Thyroid gland (tissue), 4 donors: ENCODE results near the gene ARMC3. TPM values are rescaled to one million over a fixed set of nuclear protein-coding genes. Genes with fewer than 3 reads are reported as not detected.

Experiments
- DNase-seq, 2 donors: peaks; one replicate each; pipeline ENCODE4 v3.0.0-alpha.2; 2019
- H3K27ac ChIP-seq, 3 donors: fragments of 200-600 bp; sonication (generic); 1 replicate in 2 of 3; 2 replicates in 1 of 3; pipeline ENCODE4 v1.5.1; 2016 to 2019; ENCODE audit warnings: mild to moderate bottlenecking in 1 of 3, moderate library complexity in 1 of 3
- H3K27me3 ChIP-seq: fragments of 200-600 bp; sonication (generic); one replicate; pipeline ENCODE4 v1.5.1; 2019
- H3K36me3 ChIP-seq, 2 donors: fragments of 200-600 bp; sonication (generic); one replicate each; pipeline ENCODE4 v1.5.1; 2016 to 2019
- H3K4me1 ChIP-seq, 2 donors: fragments of 200-600 bp; sonication (generic); one replicate each; pipeline ENCODE4 v1.5.1; 2017 to 2019
- H3K4me3 ChIP-seq, 3 donors: fragments of 200-600 bp; sonication (generic); replicated peaks in 1 of 3; 1 replicate in 2 of 3; 2 replicates in 1 of 3; pipeline ENCODE4 v1.5.1; 2016; ENCODE audit warnings: mild to moderate bottlenecking in 1 of 3
- H3K9me3 ChIP-seq: fragments of 200-600 bp; sonication (generic); one replicate; pipeline ENCODE4 v1.5.1; 2017
- POLR2A ChIP-seq, 2 donors: fragments of 450-650 bp; IDR thresholded peaks; one replicate each; pipeline ENCODE4 v1.6.1; 2017; ENCODE audit warnings: antibody characterized with exemption in 2 of 2, mild to moderate bottlenecking in 2 of 2, moderate library complexity in 1 of 2
- WGBS, 2 donors: methylation state at CpG; one replicate each; pipeline ENCODE4 v1.1.5; 2017; 5-methylcytosine and 5-hydroxymethylcytosine counted together
- intact Hi-C: fragments of 100-400 bp; cut with DNase I; formaldehyde crosslinking; loops from one replicate; pipeline ENCODE4 v1.15.1; 2023
- total RNA-seq, 4 donors: library from RNA; depleted of rRNA; stranded (reverse); fragments of >200 nt; gene quantifications; one replicate each; pipeline ENCODE4 v1.2.3, GENCODE V29; 2016
- TF ChIP-seq, protein P1 (sequence below), 6 experiments: fragments of 200-600 bp in 3 of 6; fragments of 450-650 bp in 3 of 6; sonication (generic) in 3 of 6; IDR thresholded peaks; one replicate each; pipeline ENCODE4 v1.5.1; 2016 to 2019; ENCODE audit warnings: antibody characterized with exemption in 6 of 6, mild to moderate bottlenecking in 2 of 6, inconsistent platforms in 1 of 6, moderate library complexity in 1 of 6

Gene ARMC3, protein sequence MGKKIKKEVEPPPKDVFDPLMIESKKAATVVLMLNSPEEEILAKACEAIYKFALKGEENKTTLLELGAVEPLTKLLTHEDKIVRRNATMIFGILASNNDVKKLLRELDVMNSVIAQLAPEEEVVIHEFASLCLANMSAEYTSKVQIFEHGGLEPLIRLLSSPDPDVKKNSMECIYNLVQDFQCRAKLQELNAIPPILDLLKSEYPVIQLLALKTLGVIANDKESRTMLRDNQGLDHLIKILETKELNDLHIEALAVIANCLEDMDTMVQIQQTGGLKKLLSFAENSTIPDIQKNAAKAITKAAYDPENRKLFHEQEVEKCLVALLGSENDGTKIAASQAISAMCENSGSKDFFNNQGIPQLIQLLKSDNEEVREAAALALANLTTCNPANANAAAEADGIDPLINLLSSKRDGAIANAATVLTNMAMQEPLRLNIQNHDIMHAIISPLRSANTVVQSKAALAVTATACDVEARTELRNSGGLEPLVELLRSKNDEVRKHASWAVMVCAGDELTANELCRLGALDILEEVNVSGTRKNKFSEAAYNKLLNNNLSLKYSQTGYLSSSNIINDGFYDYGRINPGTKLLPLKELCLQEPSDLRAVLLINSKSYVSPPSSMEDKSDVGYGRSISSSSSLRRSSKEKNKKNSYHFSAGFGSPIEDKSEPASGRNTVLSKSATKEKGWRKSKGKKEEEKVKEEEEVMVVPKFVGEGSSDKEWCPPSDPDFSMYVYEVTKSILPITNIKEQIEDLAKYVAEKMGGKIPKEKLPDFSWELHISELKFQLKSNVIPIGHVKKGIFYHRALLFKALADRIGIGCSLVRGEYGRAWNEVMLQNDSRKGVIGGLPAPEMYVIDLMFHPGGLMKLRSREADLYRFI
- total RNA-seq: under 1 TPM; 0.13 to 0.73 (median 0.51) TPM

DNA sequence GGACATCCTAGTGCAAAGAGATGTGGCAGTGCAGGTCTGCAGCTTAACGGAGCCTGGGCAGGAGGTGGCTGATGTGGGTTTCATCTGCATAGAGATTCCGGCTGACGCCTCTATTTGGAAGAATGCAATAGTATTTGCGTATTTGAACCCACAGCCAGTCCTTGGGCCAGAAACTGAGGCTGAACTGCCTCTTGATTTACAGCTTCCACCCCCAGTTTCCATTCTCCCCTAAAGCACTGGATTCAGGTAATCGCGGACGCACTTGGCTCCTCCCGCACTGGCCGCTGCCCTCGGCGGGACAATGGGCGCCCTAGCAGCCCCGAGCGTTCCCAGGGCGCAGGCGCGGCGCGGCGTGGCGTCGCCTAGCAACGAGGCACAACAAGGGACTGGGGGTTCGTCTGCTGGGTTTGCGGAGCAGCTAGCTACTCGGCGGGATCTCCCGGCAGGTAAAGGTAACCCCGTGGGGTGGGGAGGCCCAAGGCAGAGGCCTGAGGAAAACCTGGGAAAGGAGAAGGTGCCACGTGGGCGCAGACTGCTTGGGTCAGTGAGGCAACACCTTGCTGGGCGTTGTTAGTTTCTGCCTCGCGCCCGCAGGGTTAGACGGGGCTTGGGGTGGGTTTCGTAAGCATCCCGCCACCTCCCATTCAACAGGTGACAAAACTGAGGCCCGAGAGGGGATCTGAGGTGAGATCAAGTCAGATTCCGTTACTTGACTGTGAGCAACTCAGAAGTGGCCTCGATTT, at the start of gene ARMC3:
Gene ARMC3, plus strand, starts transcription at position 393 of the 743 bp plus-strand sequence. CDS start 3,944 bp downstream, outside the sequence.
- Histone ChIP-seq H3K36me3 (no peaks in the 10 kb centered on the region), H3K27me3 (no peaks in the 10 kb centered on the region), H3K4me1 (peaks cover 0 to 5% of the 10 kb centered on the region in 2 donors), H3K27ac (no peak within 1 kb of the TSS), H3K4me3 (peak within 1 kb of the TSS in 2 of 3 donors; percentile 15 to 16), H3K9me3 (no peaks in the 10 kb centered on the region)
- WGBS, 2 donors: 13% methylated on average over 39 to 40 of the region's 41 CpGs
- intact Hi-C loops: no loop called here
- no peak for TF ChIP-seq POLR2A (IDR thresholded peaks at IDR 0.05)
- TF ChIP-seq, protein P1, sequence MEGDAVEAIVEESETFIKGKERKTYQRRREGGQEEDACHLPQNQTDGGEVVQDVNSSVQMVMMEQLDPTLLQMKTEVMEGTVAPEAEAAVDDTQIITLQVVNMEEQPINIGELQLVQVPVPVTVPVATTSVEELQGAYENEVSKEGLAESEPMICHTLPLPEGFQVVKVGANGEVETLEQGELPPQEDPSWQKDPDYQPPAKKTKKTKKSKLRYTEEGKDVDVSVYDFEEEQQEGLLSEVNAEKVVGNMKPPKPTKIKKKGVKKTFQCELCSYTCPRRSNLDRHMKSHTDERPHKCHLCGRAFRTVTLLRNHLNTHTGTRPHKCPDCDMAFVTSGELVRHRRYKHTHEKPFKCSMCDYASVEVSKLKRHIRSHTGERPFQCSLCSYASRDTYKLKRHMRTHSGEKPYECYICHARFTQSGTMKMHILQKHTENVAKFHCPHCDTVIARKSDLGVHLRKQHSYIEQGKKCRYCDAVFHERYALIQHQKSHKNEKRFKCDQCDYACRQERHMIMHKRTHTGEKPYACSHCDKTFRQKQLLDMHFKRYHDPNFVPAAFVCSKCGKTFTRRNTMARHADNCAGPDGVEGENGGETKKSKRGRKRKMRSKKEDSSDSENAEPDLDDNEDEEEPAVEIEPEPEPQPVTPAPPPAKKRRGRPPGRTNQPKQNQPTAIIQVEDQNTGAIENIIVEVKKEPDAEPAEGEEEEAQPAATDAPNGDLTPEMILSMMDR (IDR thresholded peaks at IDR 0.05): no peak
- DNase-seq: peak; percentile 57 to 60

DNA sequence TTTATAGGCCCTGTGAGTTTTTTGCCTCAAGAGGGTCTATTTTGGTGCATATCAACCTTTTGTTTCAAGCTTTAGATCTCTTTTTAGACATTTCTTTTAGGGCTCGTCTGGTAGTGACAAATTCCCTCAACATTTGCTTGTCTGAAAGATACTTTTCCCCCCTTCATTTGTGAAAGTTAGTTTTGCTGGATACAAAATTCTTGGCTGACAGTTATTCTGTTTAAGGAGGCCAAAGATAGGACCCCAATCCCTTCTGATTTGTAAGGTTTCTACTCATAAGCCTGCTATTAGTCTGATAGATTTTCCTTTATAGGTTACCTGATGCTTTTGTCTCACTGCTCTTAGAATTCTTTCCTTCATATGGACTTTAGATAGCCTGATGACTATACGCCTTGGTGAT, 36.1 kb upstream of the ARMC3 start:
- H3K27me3 ChIP-seq: no peaks in the 10 kb centered on the region
- WGBS, 2 donors: 83 to 86% methylated on average over 2 of the region's 2 CpGs
- no peak overlapping the region for H3K27ac ChIP-seq

DNA sequence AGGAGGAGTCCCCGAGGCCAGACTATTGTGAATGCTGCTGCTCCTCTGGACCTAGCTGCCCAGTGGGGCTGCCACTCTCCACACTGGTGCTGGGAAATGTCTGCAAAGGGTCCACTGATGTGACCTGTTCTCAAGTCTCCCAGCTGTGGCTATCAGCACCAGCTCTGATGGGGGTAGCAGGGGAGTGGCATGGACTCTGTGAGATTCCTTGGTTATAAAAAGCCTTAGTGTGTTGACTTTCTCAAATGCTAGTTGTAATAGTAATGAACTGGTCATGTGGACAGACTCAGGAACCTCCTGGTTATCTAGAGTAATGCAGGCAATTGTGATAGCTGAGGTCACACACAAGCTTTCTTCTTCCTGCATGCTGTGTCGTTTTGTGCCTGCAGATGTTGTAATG, 34.1 kb upstream of the ARMC3 start:
- no peak for DNase-seq
- no peaks in the 10 kb centered on the region for H3K27me3 ChIP-seq
- TF ChIP-seq POLR2A (IDR thresholded peaks at IDR 0.05): no peak
- TF ChIP-seq, protein P1 (IDR thresholded peaks at IDR 0.05): no peak
- WGBS, 2 donors: 71 to 84% methylated on average over 2 of the region's 2 CpGs
- no peaks in the 10 kb centered on the region for H3K36me3 ChIP-seq
- H3K27ac ChIP-seq: no peak overlapping the region
- intact Hi-C loops: no loop called here
- H3K9me3 ChIP-seq: no peaks in the 10 kb centered on the region
- H3K4me3 ChIP-seq: no peak overlapping the region
- no peaks in the 10 kb centered on the region for H3K4me1 ChIP-seq

More for the DNA sequence above, 36.1 kb upstream of the ARMC3 start:
- no peak for DNase-seq
- Histone ChIP-seq H3K4me3 (no peak overlapping the region), H3K4me1 (no peaks in the 10 kb centered on the region), H3K9me3 (no peaks in the 10 kb centered on the region), H3K36me3 (no peaks in the 10 kb centered on the region)
- intact Hi-C loops: no loop called here
- TF ChIP-seq, protein P1 (IDR thresholded peaks at IDR 0.05): no peak
- TF ChIP-seq POLR2A (IDR thresholded peaks at IDR 0.05): no peak

DNA sequence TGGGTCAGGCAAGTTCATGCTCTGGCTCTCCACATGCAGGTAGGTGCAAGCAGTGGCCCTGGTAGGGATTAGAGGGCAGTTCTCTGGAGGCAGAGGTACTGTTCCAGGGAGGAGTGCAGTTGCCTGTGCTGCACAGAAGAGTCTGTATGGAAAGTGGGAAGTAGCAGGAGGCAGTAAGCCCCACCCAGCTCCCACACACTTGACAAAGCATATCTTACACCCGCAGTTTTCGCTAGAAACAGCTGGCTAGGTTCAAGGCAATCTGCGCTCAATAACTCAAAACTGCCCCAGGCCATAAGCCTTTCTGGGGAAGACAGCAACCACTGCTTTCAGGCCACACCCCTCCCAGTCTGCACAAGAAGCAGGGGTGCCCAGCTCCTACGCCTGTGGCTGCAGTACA, 33.1 kb upstream of the ARMC3 start:
- no peak overlapping the region for H3K27ac ChIP-seq
- no peaks in the 10 kb centered on the region for H3K36me3 ChIP-seq
- TF ChIP-seq POLR2A (IDR thresholded peaks at IDR 0.05): no peak
- TF ChIP-seq, protein P1 (IDR thresholded peaks at IDR 0.05): no peak
- H3K27me3 ChIP-seq: no peaks in the 10 kb centered on the region
- DNase-seq: no peak
- intact Hi-C loops: no loop called here
- no peaks in the 10 kb centered on the region for H3K4me1 ChIP-seq
- no peak overlapping the region for H3K4me3 ChIP-seq
- WGBS, 2 donors: 47 to 56% methylated on average over 3 to 4 of the region's 4 CpGs
- H3K9me3 ChIP-seq: no peaks in the 10 kb centered on the region
